GM19025 (cell line): ENCODE data around the gene TRPM1.

Experiments
- ATAC-seq: cut with Tn5 transposase; IDR thresholded peaks from one replicate; pipeline ENCODE4 v1.9.1; 2021; ENCODE audit warnings: mild to moderate bottlenecking, low read depth, moderate library complexity; ENCODE audit not compliant: unreplicated experiment

Gene TRPM1

GRCh38 chr15:31058236-31058962 is 43.1 kb downstream of the TRPM1 start:
- ATAC-seq, result no peak

- ATAC-seq, result no peak
Observed at GRCh38 chr15:31051496-31052080, 49.9 kb downstream of the TRPM1 start.

DNA sequence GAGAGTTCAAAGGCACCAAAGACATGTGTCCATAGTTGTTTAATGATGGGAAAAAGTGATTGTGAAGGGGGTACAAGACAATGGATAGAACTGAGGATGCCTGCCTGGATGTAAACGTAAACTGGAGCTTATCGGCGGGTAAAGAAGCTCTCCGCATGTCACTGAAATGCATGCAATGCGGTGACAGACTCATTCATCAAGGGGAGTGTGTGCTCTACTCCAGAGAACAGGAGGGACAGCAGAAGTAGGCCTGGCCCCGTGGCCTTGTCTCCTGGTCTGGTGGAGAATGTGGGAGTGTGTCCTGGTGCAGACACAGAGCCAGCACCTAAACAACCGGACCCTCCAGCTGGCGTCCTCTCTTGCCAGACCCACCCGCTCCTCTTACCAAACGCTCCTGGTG is 50.6 kb downstream of the TRPM1 start:
- no peak for ATAC-seq

DNA sequence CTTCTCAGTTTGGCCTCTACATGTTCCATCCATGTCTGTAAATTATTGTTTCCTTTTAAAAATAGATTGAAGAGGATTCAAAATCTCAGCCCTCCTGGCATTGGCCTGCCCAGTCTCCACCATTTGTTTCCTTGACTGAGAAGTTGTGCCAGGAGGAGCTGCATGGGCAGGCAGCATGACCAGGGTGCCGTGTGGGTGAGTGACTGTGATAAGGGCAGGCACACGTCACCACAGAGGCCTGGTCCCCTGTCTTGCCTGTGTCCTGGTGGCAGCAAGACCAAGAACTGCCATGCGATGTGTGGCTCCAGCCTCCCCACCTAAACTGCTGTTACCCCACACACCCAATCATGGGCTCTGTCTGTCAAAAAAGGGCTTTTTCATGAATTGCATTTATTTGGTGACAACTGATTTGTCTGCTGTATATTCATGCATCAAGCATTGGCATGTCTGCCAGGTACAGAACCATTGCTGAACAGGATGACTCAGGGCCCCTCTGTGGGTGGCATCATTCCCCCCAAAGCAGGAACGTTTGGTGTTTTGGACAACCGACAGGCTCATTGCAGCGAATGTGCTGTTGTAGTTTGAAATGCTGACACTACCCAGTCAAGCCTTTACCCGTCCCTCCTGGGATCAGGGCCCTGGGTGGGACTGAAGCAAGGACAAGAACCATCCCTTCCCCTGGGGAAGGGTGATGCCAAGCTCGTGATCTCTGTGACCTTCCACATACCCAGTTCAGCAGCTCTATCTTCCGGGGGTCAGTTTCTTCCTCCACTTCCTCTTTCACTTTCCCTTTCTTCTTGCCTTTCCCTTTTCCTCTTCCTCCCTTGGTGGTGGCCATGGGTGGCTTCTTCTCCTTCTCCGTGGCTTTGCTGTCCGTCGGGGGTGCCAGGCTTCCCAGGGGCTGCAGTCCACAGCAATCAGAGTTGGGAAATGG is 51.6 kb downstream of the TRPM1 start:
- no peak for ATAC-seq

- no peak for ATAC-seq
Observed at GRCh38 chr15:31049111-31049510, 52.4 kb downstream of the TRPM1 start.

GRCh38 chr15:31047437-31047836 is 54.1 kb downstream of the TRPM1 start:
- ATAC-seq, result no peak

GRCh38 chr15:31046759-31047359 is 54.7 kb downstream of the TRPM1 start:
- ATAC-seq, result no peak

GRCh38 chr15:31045606-31046005 is 55.9 kb downstream of the TRPM1 start:
- ATAC-seq, result no peak

GRCh38 chr15:31042751-31043150 is 58.8 kb downstream of the TRPM1 start:
- ATAC-seq, result no peak

DNA sequence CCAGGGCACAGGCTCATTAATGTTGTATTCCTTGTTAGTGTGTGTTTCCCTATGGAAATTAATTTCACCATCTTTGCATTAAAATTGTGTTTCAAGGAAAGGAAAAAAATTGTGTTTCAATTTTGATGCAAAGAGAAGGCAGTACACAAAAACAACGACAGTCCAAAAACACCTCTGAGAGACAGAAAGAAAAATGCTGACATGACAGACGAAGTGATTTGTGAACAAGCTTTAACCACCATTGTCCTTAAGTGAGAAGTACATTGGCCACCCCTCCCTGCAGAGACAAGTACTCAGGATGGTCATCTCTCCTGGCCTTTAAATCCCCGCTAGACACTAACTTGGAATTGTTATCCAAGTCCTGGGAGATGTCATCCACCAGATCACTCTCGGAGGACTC is 59.9 kb downstream of the TRPM1 start:
- ATAC-seq, result no peak

DNA sequence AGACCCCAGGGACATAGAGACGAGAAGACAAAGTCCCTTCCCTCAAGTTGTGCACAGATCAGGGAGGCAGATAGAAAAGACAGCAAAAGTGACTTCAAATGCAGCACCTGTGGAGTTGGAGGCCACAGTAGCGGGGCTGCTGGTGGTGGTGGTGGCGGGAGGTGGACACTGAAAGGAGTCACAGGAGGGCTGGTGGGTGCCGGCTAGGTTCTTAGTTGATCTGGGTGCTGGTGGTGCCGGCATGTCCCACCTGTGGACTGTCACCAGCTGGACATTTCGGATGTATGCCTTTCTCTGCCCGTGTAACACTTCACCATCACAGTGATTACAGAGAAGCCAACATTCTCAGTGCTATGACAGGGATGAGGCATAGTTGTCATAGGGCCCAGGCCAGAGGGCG is 60.9 kb downstream of the TRPM1 start:
- no peak for ATAC-seq

DNA sequence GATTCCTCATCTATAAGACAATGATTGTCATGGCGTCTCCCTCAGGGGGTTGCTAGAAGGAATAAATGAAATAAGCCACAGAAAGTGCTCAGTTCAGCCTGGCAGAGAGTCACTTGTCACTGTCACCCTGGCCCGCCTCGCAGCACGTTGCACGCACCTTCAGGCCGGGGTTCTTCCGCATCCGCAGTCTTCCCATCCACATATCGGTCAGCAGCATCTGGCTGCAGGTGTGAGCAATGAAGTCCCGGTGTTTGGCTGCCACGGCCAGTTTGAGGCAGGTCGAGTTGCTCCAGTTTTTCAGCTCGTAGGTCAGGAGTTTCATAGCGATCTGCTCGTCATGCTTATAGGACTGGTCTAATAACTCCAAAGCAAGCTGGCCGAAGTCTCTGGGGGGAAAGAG is 61.6 kb downstream of the TRPM1 start:
- no peak for ATAC-seq

- ATAC-seq, result no peak
Observed at GRCh38 chr15:31037731-31038477, 63.6 kb downstream of the TRPM1 start.

- no peak for ATAC-seq
Observed at GRCh38 chr15:31036783-31037182, 64.7 kb downstream of the TRPM1 start.

GRCh38 chr15:31035610-31036009 is 65.9 kb downstream of the TRPM1 start:
- ATAC-seq, result no peak

DNA sequence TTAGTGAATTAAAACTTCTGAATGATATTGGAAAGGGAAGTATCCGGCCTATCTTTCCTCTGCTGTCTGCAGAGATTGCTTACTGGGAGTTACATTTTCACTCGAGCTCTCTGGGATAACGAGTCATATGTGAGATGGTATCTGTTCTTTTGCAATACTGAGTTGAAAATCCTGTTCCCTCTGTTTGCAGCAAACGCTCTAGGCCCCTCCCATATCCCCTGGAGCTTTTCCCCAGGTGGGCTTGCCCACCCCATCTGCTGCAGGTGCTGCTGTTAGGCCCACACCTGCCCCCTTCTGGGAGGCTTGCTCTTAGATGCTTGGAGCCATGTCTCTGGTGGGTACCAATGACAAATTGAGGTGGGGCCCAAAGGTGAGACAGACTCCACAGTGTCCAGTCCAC is 67.4 kb downstream of the TRPM1 start:
- no peak for ATAC-seq

DNA sequence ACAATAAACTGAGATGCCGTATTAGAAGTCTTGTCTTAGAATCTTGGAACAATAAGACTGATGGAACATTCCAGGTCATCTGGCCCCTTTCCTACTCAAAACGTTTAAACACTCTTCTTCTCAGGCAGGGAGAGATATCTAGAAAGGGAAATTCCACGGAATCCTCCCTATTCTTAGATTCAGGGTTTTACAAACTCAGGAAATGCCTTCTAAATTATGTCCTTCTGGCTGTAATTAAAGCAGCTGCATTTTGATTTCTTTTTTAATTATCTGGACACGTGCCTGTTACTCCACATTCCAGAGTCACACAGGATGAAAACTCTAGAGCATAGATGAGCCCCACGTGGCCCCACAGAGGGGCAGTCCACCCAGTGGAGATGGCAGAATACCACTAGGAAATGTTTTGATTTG is 68.6 kb downstream of the TRPM1 start:
- no peak for ATAC-seq

- peak; percentile 91 for ATAC-seq
Observed at GRCh38 chr15:31031471-31032067, 70.0 kb downstream of the TRPM1 start.

GRCh38 chr15:31027910-31028578 is 73.5 kb downstream of the TRPM1 start:
- ATAC-seq, result no peak
